Activated effector memory CD4-positive, alpha-beta T cell treated with Interleukin-2 at 50 U/mL for 16 hours (primary cell): Measurements from ENCODE around the gene CCSER1.
"Not testable (repeated sequence)": the region's sequence is repeated elsewhere in the genome, so short reads cannot be mapped to it uniquely, and the experiment has no call there.

ENCODE experiments used
- DNase-seq: peaks from one replicate; pipeline ENCODE4 v3.0.0-alpha.2; 2020

Gene CCSER1

DNA sequence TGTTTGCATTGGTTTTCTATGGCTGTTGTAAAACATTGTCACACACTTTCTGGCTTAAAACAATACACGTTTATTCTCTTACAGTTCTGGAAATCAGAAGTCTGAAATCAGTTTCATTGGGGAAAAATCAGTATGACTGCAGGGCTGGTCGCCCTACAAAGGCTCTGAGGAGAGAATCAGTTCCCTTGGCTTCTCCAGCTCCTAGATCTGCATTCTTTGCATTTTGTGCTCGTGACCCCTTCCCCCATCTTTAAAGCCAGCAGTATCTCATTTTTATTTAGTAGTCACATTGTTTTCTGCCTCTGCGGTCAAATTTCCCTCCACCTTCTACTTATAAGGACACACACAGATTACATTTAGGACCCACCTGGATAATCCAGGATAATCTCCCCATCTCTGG is 1326.9 kb downstream of the CCSER1 start:
- no peak for DNase-seq

GRCh38 chr4:91462566-91462965 is 1335.4 kb downstream of the CCSER1 start:
- not testable (repeated sequence) for DNase-seq

GRCh38 chr4:91470671-91471070 is 1343.5 kb downstream of the CCSER1 start:
- no peak for DNase-seq

DNA sequence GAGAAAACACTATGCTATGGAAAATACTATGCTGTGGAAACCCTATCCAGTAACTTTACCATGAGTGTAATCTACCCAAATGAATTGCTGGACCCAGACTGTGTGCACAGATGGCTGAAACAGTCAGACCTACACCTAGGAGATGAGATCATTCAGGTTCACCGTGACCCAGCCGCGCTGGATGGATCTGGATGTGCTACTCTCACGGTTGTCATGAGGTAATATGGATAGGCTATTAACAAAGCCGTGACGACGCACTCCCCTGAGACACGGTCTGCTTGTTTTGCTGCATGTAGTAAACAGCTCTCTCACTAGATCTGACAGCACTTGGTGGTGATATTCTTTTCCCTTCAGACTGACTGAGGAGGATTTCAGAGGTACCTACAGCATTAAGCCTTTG is 1344.1 kb downstream of the CCSER1 start:
- no peak for DNase-seq

- no peak for DNase-seq
Observed at GRCh38 chr4:91472046-91472445, 1344.9 kb downstream of the CCSER1 start.

GRCh38 chr4:91485415-91485814 is 1358.2 kb downstream of the CCSER1 start:
- DNase-seq: no peak

DNA sequence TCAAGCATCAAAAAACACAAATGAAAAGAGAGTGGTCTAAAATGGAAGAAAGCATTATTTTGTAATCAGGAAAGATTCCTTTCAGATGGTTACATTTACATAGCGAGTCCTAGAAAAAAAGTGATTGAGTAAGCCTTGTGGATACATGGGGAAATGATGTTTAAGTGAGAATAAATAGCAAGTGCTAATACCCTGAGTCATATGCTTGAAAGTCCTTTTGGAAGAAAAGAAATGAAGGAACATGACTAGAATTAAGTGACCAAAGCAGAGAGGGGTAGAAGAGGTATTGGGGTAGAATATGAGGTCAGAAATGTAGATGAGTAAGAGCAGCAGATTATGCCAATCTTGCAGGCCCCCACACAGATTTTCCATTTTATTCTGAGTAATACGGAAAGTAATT is 1361.8 kb downstream of the CCSER1 start:
- no peak for DNase-seq

- DNase-seq: no peak
Observed at GRCh38 chr4:91497892-91498291, 1370.7 kb downstream of the CCSER1 start.

- DNase-seq: no peak
Observed at GRCh38 chr4:91502365-91502764, 1375.2 kb downstream of the CCSER1 start.

- no peak for DNase-seq
Observed at GRCh38 chr4:91513326-91513725, 1386.1 kb downstream of the CCSER1 start.

DNA sequence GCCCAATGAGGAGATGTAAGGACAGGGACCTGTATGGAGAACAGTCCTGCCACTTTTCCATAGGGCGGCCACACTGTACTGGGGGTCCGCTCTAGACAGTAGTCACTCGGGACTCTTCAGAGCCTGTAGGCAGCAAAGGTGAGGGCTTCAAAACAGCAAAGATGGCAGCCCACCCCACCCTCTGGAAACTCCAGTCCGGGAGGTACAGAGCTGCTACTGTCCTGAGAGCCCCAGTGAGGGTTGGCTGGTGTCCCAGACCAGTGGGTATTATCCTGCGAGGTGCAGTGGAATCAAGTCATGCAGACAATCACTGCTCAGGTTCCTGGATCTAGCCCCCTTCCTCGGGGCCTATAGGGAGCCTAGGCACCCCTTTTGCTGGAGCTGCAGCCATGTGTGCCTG is 1392.0 kb downstream of the CCSER1 start:
- no peak for DNase-seq

- DNase-seq: no peak
Observed at GRCh38 chr4:91525621-91526020, 1398.4 kb downstream of the CCSER1 start.

- DNase-seq: no peak
Observed at GRCh38 chr4:91527056-91527455, 1399.9 kb downstream of the CCSER1 start.

DNA sequence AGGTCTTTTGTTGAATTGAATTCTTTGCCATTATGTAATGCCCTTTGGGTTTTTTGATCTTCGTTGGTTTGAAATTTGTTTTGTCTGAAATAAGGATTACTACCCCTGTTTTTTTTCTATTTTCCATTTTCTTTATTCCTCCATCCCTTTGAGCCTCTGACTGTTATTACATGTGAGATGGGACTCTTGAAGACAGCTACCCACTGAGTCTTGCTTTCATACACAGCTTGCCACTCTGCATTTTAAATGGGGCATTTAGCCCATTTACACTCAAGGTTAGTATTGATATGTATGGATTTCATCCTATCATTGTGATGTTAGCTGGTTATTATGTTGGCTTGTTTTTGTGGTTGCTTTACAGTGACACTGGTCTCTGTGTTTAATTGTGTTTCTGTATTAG is 1440.4 kb downstream of the CCSER1 start:
- no peak for DNase-seq

- DNase-seq: no peak
Observed at GRCh38 chr4:91577864-91578263, 1450.7 kb downstream of the CCSER1 start.

DNA sequence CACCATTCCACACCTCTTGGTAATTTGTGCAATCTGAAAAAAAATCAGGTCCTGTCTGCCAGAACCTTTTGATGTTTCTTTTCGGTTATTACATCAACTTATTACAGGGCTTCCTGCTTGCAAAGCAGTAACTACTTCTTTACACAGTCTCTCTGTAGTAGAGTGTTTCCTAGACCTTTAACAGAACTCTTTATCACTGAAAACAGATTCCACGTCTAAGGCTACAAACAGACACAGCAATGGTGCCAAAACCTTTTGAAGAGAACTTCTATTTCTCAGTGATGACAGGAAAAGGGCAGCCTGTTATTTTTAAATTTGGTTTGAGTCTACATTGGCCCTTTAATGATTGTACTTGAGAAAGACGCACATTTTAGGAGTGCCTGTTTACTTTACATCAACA is 1463.1 kb downstream of the CCSER1 start:
- no peak for DNase-seq

DNA sequence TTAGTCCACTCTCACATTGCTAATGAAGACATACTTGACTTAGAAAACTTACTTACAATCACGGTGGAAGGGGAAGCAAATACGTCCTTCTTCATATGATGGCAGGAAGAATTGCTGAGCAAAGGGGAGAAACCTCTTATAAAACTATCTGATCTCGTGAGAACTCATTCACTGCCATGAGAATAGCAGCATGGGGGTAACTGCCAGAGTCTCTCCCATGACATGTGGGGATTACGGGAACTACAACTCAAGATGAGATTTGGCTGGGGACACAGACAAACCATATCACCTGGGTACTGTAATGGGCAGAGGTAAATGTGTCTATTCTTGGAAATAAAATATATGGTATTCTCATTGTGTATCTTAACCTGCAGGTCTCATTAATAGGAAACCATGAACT is 1464.9 kb downstream of the CCSER1 start:
- no peak for DNase-seq

DNA sequence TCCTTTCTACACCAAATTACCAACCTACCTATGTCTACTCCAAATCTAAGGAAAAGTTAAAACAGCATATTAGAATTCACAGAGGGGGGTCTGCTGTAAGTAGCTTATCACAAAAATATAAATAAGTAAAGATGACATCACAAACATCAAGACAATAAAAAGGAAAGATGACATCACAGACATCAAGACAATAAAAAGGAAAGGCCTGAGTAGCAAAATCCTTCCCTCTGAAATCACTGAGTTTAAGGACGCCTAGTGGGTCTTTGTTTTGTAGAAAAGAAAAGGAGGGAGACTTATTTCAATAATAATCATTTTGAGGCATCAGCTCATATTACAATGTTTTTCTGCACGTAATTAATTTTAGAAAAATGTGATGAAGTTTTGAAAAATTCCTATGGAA is 1469.5 kb downstream of the CCSER1 start:
- DNase-seq: no peak

GRCh38 chr4:91598696-91599095 is 1471.5 kb downstream of the CCSER1 start:
- no peak for DNase-seq

GRCh38 chr4:91600301-91600700 is 1473.1 kb downstream of the CCSER1 start:
- no peak for DNase-seq

- DNase-seq: no peak
Observed at GRCh38 chr4:91601401-91601800, 1474.2 kb downstream of the CCSER1 start.

DNA sequence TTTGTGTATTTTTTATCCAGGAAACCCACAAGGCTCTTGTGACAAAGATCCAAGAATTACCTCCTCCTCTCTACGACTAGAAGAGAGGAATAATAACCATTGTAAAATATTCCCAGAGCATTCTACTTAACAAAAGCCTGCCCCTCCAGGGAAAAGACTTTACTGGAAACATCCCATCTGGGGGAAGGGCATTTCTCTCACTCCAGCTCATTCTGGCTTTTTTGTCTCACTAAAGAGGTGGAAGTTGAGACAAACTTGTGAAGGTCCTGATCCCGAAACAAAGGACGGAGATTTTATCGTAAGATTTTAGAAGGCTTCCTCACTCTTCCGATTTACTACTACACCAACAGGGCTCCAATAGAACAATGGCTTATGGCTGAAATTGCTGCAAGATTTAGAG is 1484.6 kb downstream of the CCSER1 start:
- DNase-seq: no peak

GRCh38 chr4:91620952-91621351 is 1493.8 kb downstream of the CCSER1 start:
- no peak for DNase-seq

GRCh38 chr4:91621446-91621845 is 1494.3 kb downstream of the CCSER1 start:
- no peak for DNase-seq

DNA sequence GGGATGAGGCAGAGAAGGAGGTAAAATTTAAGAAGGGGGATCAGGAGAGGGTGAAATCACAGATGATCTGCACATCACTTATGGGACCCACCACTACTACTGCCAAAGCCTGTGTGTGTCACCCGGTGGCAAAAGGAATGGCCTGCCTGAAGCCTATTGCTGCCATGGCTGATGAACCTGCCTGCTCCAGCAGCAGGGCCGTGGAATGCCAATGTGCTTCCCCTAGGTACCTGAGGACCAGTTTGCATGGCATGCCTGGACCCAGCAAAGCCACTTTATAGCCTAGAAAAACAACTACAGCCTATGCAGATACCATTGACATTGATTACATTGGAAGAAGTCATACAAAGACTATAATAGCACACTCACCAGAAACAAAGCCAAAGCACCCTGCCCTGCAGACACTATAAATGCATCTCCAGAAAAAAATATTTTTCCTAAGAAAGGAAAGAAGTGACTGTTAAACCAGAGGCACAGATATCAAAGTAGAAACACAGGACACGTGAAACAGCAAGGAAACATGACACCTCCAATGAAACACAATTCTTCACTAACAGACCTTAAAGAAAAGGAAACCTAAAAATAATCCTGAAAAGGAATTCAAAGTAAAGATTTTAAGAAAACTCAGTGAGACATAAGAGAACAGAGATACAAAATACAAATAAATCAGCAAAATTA is 1495.9 kb downstream of the CCSER1 start:
- no peak for DNase-seq

- not testable (repeated sequence) for DNase-seq
Observed at GRCh38 chr4:91623603-91623967, 1496.4 kb downstream of the CCSER1 start.
